CD14-positive monocyte (primary cell): ENCODE measurements around the gene RAB5IF. TPM values are rescaled to one million over a fixed set of nuclear protein-coding genes. Genes with fewer than 3 reads are reported as not detected.

ENCODE experiments used
- DNase-seq, 3 donors: peaks; one replicate each; pipeline ENCODE4 v3.0.0-alpha.2; 2011 to 2022
- H2AFZ ChIP-seq: 2 replicates; pipeline ENCODE4 v1.6.0; 2012; ENCODE audit warnings: mild to moderate bottlenecking, low read depth, low read length, inconsistent platforms; ENCODE audit not compliant: insufficient read depth, poor library complexity, severe bottlenecking
- H3K27ac ChIP-seq, 2 donors: 1 replicate in 1 of 2; 2 replicates in 1 of 2; pipeline ENCODE4 v1.5.1; 2012 to 2013; ENCODE audit warnings: low read length in 2 of 2, control low read depth in 1 of 2, inconsistent platforms in 1 of 2, low read depth in 1 of 2, mild to moderate bottlenecking in 1 of 2
- H3K27me3 ChIP-seq, 2 donors: one replicate each; pipeline versions ENCODE4 v1.6.0 to v1.6.1; 2011 to 2013; ENCODE audit warnings: low read length in 2 of 2; ENCODE audit not compliant: control insufficient read depth in 2 of 2, insufficient read depth in 2 of 2
- H3K36me3 ChIP-seq, 2 donors: replicated peaks in 1 of 2; 1 replicate in 1 of 2; 2 replicates in 1 of 2; pipeline versions ENCODE4 v1.5.1 to v1.6.1; 2012 to 2013; ENCODE audit warnings: low read length in 2 of 2, control low read depth in 1 of 2, inconsistent platforms in 1 of 2, mild to moderate bottlenecking in 1 of 2; ENCODE audit not compliant: insufficient read depth in 2 of 2, control insufficient read depth in 1 of 2
- H3K4me1 ChIP-seq, 2 donors: 1 replicate in 1 of 2; 2 replicates in 1 of 2; pipeline versions ENCODE4 v1.5.1 to v1.6.1; 2012 to 2013; ENCODE audit warnings: low read length in 2 of 2, control low read depth in 1 of 2, inconsistent platforms in 1 of 2, mild to moderate bottlenecking in 1 of 2, moderate library complexity in 1 of 2; ENCODE audit not compliant: insufficient read depth in 2 of 2, control insufficient read depth in 1 of 2
- H3K4me2 ChIP-seq: replicated peaks from 2 replicates; pipeline ENCODE3; 2012; ENCODE audit warnings: low read length, moderate library complexity, mild to moderate bottlenecking; ENCODE audit not compliant: poor library complexity, severe bottlenecking; ENCODE audit errors: extremely low read depth
- H3K4me3 ChIP-seq, 3 experiments: fragments of 200-600 bp in 1 of 3; sonication (generic) in 1 of 3; replicated peaks in 1 of 3; 1 replicate in 2 of 3; 2 replicates in 1 of 3; pipeline ENCODE4 v1.5.1; 2011 to 2013; ENCODE audit warnings: low read length in 3 of 3, mild to moderate bottlenecking in 3 of 3, control low read depth in 2 of 3, low read depth in 2 of 3, inconsistent platforms in 1 of 3, moderate library complexity in 1 of 3
- H3K79me2 ChIP-seq: 2 replicates; pipeline ENCODE4 v1.6.0; 2012; ENCODE audit warnings: mild to moderate bottlenecking, control low read depth, inconsistent platforms, low read length, moderate library complexity; ENCODE audit not compliant: insufficient read depth
- H3K9ac ChIP-seq: 2 replicates; pipeline ENCODE4 v1.6.0; 2017; ENCODE audit warnings: low read length, mild to moderate bottlenecking; ENCODE audit not compliant: insufficient read depth, poor library complexity, severe bottlenecking
- H3K9me3 ChIP-seq, 2 donors: replicated peaks in 1 of 2; 1 replicate in 1 of 2; 2 replicates in 1 of 2; pipeline versions ENCODE4 v1.5.1 to v1.6.1; 2012 to 2013; ENCODE audit warnings: low read length in 2 of 2, control low read depth in 1 of 2; ENCODE audit not compliant: control insufficient read depth in 1 of 2, insufficient read depth in 1 of 2
- H4K20me1 ChIP-seq: 2 replicates; pipeline ENCODE4 v1.6.0; 2012; ENCODE audit warnings: mild to moderate bottlenecking, low read length, control low read depth, moderate library complexity; ENCODE audit not compliant: insufficient read depth
- H3K27ac Mint-ChIP-seq, 7 donors: one replicate each; pipeline ENCODE4 v1.8.0; 2020; ENCODE audit warnings: mild to moderate bottlenecking in 7 of 7, mixed read lengths in 7 of 7, moderate library complexity in 6 of 7, inconsistent platforms in 2 of 7
- H3K27me3 Mint-ChIP-seq, 3 donors: one replicate each; pipeline ENCODE4 v1.8.0; 2021 to 2022; ENCODE audit warnings: low read depth in 3 of 3, mild to moderate bottlenecking in 3 of 3, mixed read lengths in 3 of 3, moderate library complexity in 3 of 3, inconsistent platforms in 1 of 3
- H3K36me3 Mint-ChIP-seq, 2 donors: one replicate each; pipeline ENCODE4 v1.8.0; 2020; ENCODE audit warnings: mixed read lengths in 2 of 2, inconsistent platforms in 1 of 2, mild to moderate bottlenecking in 1 of 2
- H3K4me1 Mint-ChIP-seq: one replicate; pipeline ENCODE4 v1.8.0; 2020; ENCODE audit warnings: mild to moderate bottlenecking, mixed read lengths
- H3K4me3 Mint-ChIP-seq, 2 donors: one replicate each; pipeline ENCODE4 v1.8.0; 2020; ENCODE audit warnings: mild to moderate bottlenecking in 2 of 2, mixed read lengths in 2 of 2, moderate library complexity in 1 of 2
- H3K9me3 Mint-ChIP-seq, 7 donors: one replicate each; pipeline ENCODE4 v1.8.0; 2020 to 2022; ENCODE audit warnings: mixed read lengths in 7 of 7, mild to moderate bottlenecking in 6 of 7, moderate library complexity in 6 of 7, inconsistent platforms in 2 of 7
- CTCF ChIP-seq: fragments of 200-600 bp; IDR thresholded peaks from one replicate; pipeline ENCODE4 v1.8.0; 2022; ENCODE audit warnings: antibody characterized with exemption, mild to moderate bottlenecking
- WGBS: methylation state at CpG from one replicate; pipeline ENCODE4 v1.1.5; 2013; ENCODE audit warnings: missing lambda C conversion rate; ENCODE audit not compliant: insufficient coverage; 5-methylcytosine and 5-hydroxymethylcytosine counted together
- intact Hi-C, 2 donors: fragments of 100-400 bp; cut with micrococcal nuclease; formaldehyde crosslinking; loops; one replicate each; pipeline versions ENCODE4 v1.15.0 to v1.15.1; 2023
- polyA plus RNA-seq, 3 donors: library from polyadenylated mRNA; depleted of rRNA in 1 of 3; unstranded in 2 of 3; stranded (reverse) in 1 of 3; fragments of 300-500 nt in 2 of 3; fragments of >200 nt in 1 of 3; fragmentation: Illumina TruSeq in 2 of 3; gene quantifications; 1 replicate in 2 of 3; 2 replicates in 1 of 3; pipeline ENCODE4 v1.2.3, GENCODE V29; 2012 to 2021

Gene RAB5IF
- polyA plus RNA-seq, 3 donors = 325 to 790 (median 757) TPM

- no CpG with 5 or more reads among the region's 3 CpGs for whole genome bisulfite sequencing
- Histone ChIP-seq H3K9ac (no peak overlapping the region), H4K20me1 (no peaks in the 10 kb centered on the region), H3K27me3 (no peaks in the 10 kb centered on the region), H3K4me2 (no peak overlapping the region), H3K4me3 (no peak overlapping the region), H3K9me3 (peaks cover 5 to 13% of the 10 kb centered on the region in 2 donors), H2AFZ (no peak overlapping the region), H3K36me3 (no peaks in the 10 kb centered on the region), H3K27ac (no peak overlapping the region), H3K79me2 (no peaks in the 10 kb centered on the region), H3K4me1 (no peaks in the 10 kb centered on the region)
- no peaks in the 10 kb centered on the region for H3K36me3 Mint-ChIP-seq
- H3K4me3 Mint-ChIP-seq = no peak overlapping the region
- H3K4me1 Mint-ChIP-seq = no peaks in the 10 kb centered on the region
- no peak for TF ChIP-seq CTCF
- H3K27me3 Mint-ChIP-seq = peaks cover 0 to 2% (median 2%) of the 10 kb centered on the region in 3 donors
- DNase-seq = no peak
- H3K9me3 Mint-ChIP-seq = peaks cover 6 to 15% (median 7%) of the 10 kb centered on the region in 7 donors
- intact Hi-C loops = no loop called here
- H3K27ac Mint-ChIP-seq = no peak overlapping the region
These were observed 40.1 kb upstream of the RAB5IF start for GRCh38 chr20:36565520-36565919.

GRCh38 chr20:36569847-36570429, 35.6 kb upstream of the RAB5IF start:
- Mint-ChIP-seq H3K27ac (peak overlapping the region in 1 of 7 donors; percentile 42), H3K36me3 (no peaks in the 10 kb centered on the region), H3K4me1 (peaks cover 19% of the 10 kb centered on the region), H3K27me3 (peaks cover 8 to 12% (median 9%) of the 10 kb centered on the region in 3 donors), H3K4me3 (no peak overlapping the region), H3K9me3 (peaks cover 3 to 12% (median 7%) of the 10 kb centered on the region in 7 donors)
- Histone ChIP-seq H2AFZ (no peak overlapping the region), H3K36me3 (no peaks in the 10 kb centered on the region), H4K20me1 (peaks cover 5% of the 10 kb centered on the region), H3K4me1 (peaks cover 12 to 19% of the 10 kb centered on the region in 2 donors), H3K9me3 (peaks cover 4 to 12% of the 10 kb centered on the region in 2 donors), H3K4me3 (no peak overlapping the region), H3K4me2 (no peak overlapping the region), H3K79me2 (peaks cover 6% of the 10 kb centered on the region), H3K9ac (no peak overlapping the region), H3K27ac (no peak overlapping the region), H3K27me3 (peaks cover 0 to 3% of the 10 kb centered on the region in 2 donors)
- TF ChIP-seq CTCF = no peak
- intact Hi-C loops = no loop called here
- 91% methylated on average over 6 of the region's 7 CpGs for WGBS
- DNase-seq = no peak
